ENCODE results near the gene METTL17.

Gene METTL17

DNA sequence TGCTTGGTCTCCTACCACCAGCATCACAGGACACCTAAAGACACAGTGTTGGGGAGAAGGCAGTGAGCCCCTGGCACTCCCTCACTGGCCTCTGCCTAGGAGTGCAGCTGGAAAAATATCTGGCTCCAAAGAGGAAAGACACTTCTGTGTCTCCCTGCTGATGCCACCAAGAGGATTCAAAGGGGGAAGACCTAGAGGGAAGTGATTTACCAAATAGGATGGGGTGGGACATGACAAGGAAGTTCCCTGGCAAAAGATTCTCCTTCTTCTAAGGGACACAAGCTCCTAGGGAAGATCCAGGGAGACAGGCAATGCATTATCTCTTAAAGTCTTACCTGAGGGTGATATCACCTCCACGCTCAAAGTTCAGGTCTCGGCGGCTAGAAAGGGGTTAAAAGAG lies 29.0 kb downstream of the METTL17 start:
- POLR2A ChIA-PET: no interaction called here
- CTCF ChIA-PET: interaction anchor here (1.1 to 13.5 kb wide), 9 partner anchors 9 to 87 kb away, joined by 4 to 218 read pairs (median 5); partner anchors contain the start of gene TMEM253

DNA sequence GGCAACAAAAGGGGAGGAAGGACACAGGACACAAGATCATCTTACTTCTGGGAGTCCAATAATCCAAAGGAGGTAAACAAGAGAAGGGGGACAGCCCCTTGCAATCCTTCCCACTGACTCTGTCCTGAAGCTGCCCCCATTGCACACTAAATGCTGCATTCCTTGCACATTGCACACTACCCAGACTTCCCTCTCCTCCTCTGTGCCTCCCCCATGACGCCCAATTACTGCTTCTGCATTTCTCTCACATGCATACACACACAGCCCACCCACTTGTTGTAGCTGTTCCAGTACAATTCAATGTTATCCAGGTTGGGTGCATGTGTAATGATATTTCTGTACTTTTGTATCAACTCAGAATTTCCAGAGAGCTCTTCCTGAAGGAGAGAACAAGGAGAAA lies 29.6 kb downstream of the METTL17 start:
- TF ChIP-seq, protein P1, sequence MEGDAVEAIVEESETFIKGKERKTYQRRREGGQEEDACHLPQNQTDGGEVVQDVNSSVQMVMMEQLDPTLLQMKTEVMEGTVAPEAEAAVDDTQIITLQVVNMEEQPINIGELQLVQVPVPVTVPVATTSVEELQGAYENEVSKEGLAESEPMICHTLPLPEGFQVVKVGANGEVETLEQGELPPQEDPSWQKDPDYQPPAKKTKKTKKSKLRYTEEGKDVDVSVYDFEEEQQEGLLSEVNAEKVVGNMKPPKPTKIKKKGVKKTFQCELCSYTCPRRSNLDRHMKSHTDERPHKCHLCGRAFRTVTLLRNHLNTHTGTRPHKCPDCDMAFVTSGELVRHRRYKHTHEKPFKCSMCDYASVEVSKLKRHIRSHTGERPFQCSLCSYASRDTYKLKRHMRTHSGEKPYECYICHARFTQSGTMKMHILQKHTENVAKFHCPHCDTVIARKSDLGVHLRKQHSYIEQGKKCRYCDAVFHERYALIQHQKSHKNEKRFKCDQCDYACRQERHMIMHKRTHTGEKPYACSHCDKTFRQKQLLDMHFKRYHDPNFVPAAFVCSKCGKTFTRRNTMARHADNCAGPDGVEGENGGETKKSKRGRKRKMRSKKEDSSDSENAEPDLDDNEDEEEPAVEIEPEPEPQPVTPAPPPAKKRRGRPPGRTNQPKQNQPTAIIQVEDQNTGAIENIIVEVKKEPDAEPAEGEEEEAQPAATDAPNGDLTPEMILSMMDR (IDR thresholded peaks at IDR 0.05; ENCODE audit: control extremely low read depth, extremely low read depth, low read depth, missing control alignments): no peak
- ChIA-PET CTCF (interaction anchor here (1.0 to 13.5 kb wide), 9 partner anchors 8 to 86 kb away, joined by 3 to 218 read pairs (median 4); partner anchors contain the start of gene TMEM253), POLR2A (no interaction called here)
- no peak for DNase-seq (ENCODE audit: extremely low spot score)

More for the DNA sequence above, 29.0 kb downstream of the METTL17 start:
- TF ChIP-seq, protein P1 (IDR thresholded peaks at IDR 0.05; ENCODE audit: control extremely low read depth, extremely low read depth, low read depth, missing control alignments): no peak
- DNase-seq (ENCODE audit: extremely low spot score): no peak

DNA sequence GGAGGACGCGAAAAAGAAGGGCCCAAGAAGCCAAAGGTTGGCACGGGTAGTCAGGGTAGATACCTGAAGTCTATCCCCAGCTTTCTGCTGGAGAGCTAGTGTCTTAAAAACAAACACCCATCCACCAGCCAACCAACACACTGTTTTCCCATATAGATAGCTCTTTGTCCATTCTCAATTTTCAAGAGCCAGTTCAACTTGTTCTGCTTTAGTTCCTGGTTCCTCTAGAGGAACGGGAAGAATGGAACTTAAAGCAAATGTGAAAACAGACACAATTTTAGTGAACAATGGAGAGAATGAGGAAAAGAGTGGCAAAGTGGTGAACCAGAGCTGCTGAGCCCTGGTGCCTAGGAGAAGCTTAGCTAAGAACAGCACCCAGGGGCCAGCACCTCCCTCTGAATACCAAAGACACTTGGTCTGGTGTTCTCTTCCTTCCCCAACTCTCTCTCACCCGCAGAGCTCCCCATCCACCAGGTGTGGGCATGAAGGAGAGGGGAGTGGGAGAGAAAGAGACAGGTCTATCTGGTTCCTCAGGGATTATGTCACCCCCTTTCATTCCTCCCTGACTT lies 31.3 kb downstream of the METTL17 start:
- CTCF ChIA-PET: interaction anchor here (1.6 to 13.5 kb wide), 4 partner anchors 16 to 84 kb away, joined by 5 to 218 read pairs (median 106); partner anchors contain the start of gene TMEM253
- POLR2A ChIA-PET: no interaction called here
- no peak for DNase-seq (ENCODE audit: extremely low spot score)
- TF ChIP-seq, protein P1 (IDR thresholded peaks at IDR 0.05; ENCODE audit: control extremely low read depth, extremely low read depth, low read depth, missing control alignments): no peak

DNA sequence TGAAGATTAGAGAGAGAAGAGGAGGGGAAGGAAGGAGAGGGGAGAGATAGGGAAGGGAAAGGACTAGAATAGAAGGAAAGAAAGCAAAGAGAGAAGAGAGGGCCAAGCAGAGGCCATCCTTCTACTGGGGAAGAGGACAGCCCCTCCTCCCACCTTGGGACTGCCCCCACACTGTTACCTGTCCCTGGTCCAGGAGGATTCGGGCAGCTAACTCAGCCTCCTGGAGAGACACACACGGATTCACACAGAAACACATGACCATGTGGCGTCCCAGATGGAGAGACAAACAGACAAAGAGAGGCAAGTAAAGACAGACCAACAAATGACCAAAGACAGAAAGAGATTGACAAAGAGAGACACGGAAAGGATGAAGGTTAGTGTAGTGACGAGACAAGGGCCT lies 32.9 kb downstream of the METTL17 start:
- ChIA-PET POLR2A (interaction anchor here (0.7 kb wide), 1 partner anchor 287 kb away, joined by 7 read pairs; no protein-coding TSS in a partner anchor), CTCF (interaction anchor here (1.8 to 2.0 kb wide), 2 partner anchors 9 to 17 kb away, joined by 8 to 21 read pairs; no protein-coding TSS in a partner anchor)
- no peak for DNase-seq (ENCODE audit: extremely low spot score)
- TF ChIP-seq, protein P1 (IDR thresholded peaks at IDR 0.05; ENCODE audit: control extremely low read depth, extremely low read depth, low read depth, missing control alignments): no peak

DNA sequence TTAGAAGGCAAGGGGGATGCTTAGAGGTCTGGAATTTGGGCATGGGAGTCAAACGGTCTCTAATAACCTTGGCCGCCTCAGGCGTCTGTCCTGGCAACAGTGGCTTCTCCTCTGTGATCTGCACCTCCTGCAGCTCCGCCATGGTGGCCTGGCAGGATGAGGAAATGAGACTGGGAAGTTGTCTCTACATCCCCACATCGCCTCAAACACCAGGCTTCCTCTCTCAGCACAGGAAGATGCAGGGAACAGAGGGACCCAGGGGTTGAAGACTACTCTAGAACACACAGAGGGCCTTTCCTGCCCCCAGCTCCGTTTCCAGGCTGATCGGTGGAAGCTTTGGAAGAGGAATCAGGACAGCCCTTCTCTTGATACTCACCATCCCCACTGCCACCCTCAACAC lies 33.4 kb downstream of the METTL17 start:
- POLR2A ChIA-PET: no interaction called here
- no peak for DNase-seq (ENCODE audit: extremely low spot score)

DNA sequence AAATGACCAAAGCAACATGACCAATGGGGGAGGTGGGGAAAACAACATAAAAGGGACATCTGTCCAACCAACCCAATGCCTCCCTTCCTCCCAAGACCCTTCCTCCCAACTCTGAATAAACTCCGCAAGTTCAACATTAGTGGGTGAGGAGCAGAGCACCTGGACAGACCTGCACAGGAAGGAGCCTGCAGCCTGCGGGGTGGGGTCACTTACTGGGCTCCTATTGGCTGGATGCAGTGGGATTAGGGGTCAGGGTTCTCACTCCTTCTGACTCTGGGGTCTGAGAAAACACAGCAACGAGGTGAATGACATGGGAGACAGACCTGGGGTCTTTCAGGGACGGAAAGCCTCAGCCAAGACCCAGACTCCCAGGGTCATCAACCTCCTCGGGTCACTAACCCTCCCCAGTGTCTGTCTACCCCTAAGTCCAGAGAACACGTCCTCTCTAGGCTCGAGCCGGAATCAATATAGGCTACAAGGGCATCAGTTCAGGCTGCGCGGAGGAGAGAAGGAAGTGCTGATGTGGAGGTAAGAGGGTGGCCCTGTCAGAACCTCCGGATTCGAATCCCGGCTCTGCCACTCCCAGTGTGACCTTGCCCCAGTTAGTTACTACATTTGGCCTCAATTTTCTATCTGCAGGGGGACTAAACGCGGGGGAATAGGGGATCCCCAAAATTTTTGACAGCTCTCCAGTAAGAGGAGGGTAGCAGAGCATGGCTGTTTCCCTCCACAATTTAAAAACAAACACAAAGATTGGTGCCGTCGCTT lies 34.2 kb downstream of the METTL17 start:
- POLR2A ChIA-PET: interaction anchor here (0.6 kb wide), 1 partner anchor 561 kb away, joined by 4 read pairs; no protein-coding TSS in a partner anchor
- TF ChIP-seq, protein P1 (IDR thresholded peaks at IDR 0.05; ENCODE audit: control extremely low read depth, extremely low read depth, low read depth, missing control alignments): no peak
- CTCF ChIA-PET: interaction anchor here (1.8 to 2.0 kb wide), 2 partner anchors 10 to 16 kb away, joined by 8 to 21 read pairs; no protein-coding TSS in a partner anchor
- DNase-seq (ENCODE audit: extremely low spot score): no peak

More for the DNA sequence above, 33.4 kb downstream of the METTL17 start:
- TF ChIP-seq, protein P1 (IDR thresholded peaks at IDR 0.05; ENCODE audit: control extremely low read depth, extremely low read depth, low read depth, missing control alignments): no peak
- CTCF ChIA-PET: interaction anchor here (1.8 to 2.0 kb wide), 2 partner anchors 10 to 17 kb away, joined by 8 to 21 read pairs; no protein-coding TSS in a partner anchor
